Upper lobe of left lung (tissue), 4 donors: ENCODE results near the gene TAC1.

Experiments used
- EP300 ChIP-seq, 4 donors: sonication (generic); formaldehyde crosslinking; IDR thresholded peaks; one replicate each; pipeline ENCODE4 v1.5.1; 2017; ENCODE audit warnings: antibody characterized with exemption in 4 of 4, control low read depth in 2 of 4
- POLR2A ChIP-seq, 4 donors: fragments of 450-650 bp; IDR thresholded peaks; one replicate each; pipeline ENCODE4 v1.5.1; 2016 to 2017; ENCODE audit warnings: antibody characterized with exemption in 4 of 4, mild to moderate bottlenecking in 2 of 4
- TF ChIP-seq, protein P1 (sequence below), 6 experiments: fragments of 450-650 bp in 4 of 6; fragments of 200-600 bp in 2 of 6; sonication (generic) in 2 of 6; IDR thresholded peaks; one replicate each; pipeline ENCODE4 v1.5.1; 2016 to 2019; ENCODE audit warnings: antibody characterized with exemption in 6 of 6

DNA sequence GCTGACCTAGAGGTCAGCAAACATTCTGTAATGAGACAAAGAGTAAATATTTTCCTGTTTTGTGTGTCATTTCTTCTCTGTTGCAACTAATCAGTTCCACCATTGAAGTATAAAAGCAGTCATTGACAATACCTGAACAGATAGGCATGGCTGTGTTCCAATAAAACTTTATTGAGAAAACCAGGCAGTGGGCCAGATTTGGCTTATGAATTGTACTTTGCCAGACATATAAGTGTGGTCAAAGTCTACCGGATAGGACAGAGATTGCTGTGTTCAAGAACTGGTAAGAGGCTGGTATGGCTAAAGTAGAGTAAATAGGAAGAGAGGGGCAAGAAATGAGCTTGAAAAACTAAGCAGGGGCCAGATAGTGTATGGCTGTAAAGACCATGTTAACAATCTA is 38.3 kb upstream of the TAC1 start:
- TF ChIP-seq, protein P1, sequence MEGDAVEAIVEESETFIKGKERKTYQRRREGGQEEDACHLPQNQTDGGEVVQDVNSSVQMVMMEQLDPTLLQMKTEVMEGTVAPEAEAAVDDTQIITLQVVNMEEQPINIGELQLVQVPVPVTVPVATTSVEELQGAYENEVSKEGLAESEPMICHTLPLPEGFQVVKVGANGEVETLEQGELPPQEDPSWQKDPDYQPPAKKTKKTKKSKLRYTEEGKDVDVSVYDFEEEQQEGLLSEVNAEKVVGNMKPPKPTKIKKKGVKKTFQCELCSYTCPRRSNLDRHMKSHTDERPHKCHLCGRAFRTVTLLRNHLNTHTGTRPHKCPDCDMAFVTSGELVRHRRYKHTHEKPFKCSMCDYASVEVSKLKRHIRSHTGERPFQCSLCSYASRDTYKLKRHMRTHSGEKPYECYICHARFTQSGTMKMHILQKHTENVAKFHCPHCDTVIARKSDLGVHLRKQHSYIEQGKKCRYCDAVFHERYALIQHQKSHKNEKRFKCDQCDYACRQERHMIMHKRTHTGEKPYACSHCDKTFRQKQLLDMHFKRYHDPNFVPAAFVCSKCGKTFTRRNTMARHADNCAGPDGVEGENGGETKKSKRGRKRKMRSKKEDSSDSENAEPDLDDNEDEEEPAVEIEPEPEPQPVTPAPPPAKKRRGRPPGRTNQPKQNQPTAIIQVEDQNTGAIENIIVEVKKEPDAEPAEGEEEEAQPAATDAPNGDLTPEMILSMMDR (IDR thresholded peaks at IDR 0.05): no peak
- TF ChIP-seq POLR2A (IDR thresholded peaks at IDR 0.05) (no peak), EP300 (IDR thresholded peaks at IDR 0.05) (no peak)
